Hepatocyte (in vitro differentiated cells): ENCODE measurements around the gene RELA.

ENCODE experiments used
- EZH2 ChIP-seq: fragments of 200-600 bp; sonication (generic); IDR thresholded peaks from 2 replicates; pipeline ENCODE4 v1.6.1; 2016; ENCODE audit warnings: antibody characterized with exemption, mild to moderate bottlenecking, borderline replicate concordance
- TF ChIP-seq, protein P1 (sequence below): fragments of 200-600 bp; sonication (generic); IDR thresholded peaks from 2 replicates; pipeline ENCODE4 v1.5.1; 2016; ENCODE audit warnings: antibody characterized with exemption, mild to moderate bottlenecking; ENCODE audit not compliant: poor library complexity

GRCh38 chr11:65651589-65652510, 10.9 kb downstream of the RELA start:
- TF ChIP-seq, protein P1, sequence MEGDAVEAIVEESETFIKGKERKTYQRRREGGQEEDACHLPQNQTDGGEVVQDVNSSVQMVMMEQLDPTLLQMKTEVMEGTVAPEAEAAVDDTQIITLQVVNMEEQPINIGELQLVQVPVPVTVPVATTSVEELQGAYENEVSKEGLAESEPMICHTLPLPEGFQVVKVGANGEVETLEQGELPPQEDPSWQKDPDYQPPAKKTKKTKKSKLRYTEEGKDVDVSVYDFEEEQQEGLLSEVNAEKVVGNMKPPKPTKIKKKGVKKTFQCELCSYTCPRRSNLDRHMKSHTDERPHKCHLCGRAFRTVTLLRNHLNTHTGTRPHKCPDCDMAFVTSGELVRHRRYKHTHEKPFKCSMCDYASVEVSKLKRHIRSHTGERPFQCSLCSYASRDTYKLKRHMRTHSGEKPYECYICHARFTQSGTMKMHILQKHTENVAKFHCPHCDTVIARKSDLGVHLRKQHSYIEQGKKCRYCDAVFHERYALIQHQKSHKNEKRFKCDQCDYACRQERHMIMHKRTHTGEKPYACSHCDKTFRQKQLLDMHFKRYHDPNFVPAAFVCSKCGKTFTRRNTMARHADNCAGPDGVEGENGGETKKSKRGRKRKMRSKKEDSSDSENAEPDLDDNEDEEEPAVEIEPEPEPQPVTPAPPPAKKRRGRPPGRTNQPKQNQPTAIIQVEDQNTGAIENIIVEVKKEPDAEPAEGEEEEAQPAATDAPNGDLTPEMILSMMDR, result no peak
- TF ChIP-seq EZH2, result no peak
